Cardiac muscle cell (in vitro differentiated cells and primary cell): ENCODE measurements around the gene KLF6. TPM values are rescaled to one million over a fixed set of nuclear protein-coding genes. Genes with fewer than 3 reads are reported as not detected.

Experiments
- DNase-seq, 2 donors: peaks; one replicate each; pipeline versions ENCODE4 v3.0.0 to v3.0.0-alpha.2; 2010 to 2017; ENCODE audit warnings: low read depth in 1 of 2, low spot score in 1 of 2
- H3K27ac ChIP-seq: fragments of 200-600 bp; sonication (generic); 2 replicates; pipeline ENCODE4 v1.5.1; 2016
- H3K27me3 ChIP-seq: fragments of 200-600 bp; sonication (generic); 2 replicates; pipeline ENCODE4 v1.6.0; 2016; ENCODE audit warnings: control low read depth
- H3K36me3 ChIP-seq: fragments of 200-600 bp; sonication (generic); 2 replicates; pipeline ENCODE4 v1.5.1; 2016; ENCODE audit warnings: control low read depth
- H3K4me1 ChIP-seq: fragments of 200-600 bp; sonication (generic); 2 replicates; pipeline ENCODE4 v1.8.1; 2017; ENCODE audit warnings: low read depth, mild to moderate bottlenecking, mixed run types
- H3K4me3 ChIP-seq: fragments of 200-600 bp; sonication (generic); 2 replicates; pipeline ENCODE4 v1.5.1; 2016; ENCODE audit warnings: mild to moderate bottlenecking
- H3K9me3 ChIP-seq: fragments of 200-600 bp; sonication (generic); 2 replicates; pipeline ENCODE4 v1.5.1; 2017; ENCODE audit warnings: low read depth, mild to moderate bottlenecking, control low read depth
- polyA plus RNA-seq: library from polyadenylated mRNA; unstranded; fragments of >200 nt; fragmentation: Nextera tagmentation; extraction: Ambion mirVana; gene quantifications from 2 replicates; pipeline ENCODE4 v1.2.1, GENCODE V29; 2016
- total RNA-seq: library from RNA; depleted of rRNA; stranded (reverse); fragments of >200 nt; gene quantifications from 2 replicates; pipeline ENCODE4 v1.2.3, GENCODE V29; 2016
- TF ChIP-seq, protein P1 (sequence below): IDR thresholded peaks from 2 replicates; pipeline ENCODE4 v1.5.1; 2012; ENCODE audit warnings: low read depth, mild to moderate bottlenecking, low read length

Gene KLF6
- total and polyA plus RNA-seq, 2 experiments from 2014 or later, result 8.4 to 40.3 TPM

DNA sequence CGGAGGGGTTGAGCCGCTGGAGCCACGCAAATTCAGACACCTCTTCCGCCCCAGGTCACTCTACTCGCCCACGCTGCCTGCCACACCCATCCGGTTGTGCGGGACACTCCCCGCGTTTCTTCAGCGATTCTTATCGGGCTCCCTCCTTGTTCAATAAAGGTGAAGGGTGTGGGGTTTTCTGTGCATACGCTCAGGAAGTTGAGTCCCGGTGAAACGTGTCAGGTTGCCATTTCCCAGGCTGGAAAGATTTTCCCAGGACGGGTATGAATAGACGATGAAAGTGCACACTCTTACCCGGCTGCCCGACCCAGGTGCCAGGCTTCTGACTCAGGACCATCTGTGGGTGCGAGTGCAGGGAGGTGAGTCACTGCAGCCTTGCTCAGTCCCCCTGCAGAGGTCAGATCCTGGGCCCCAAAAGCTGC is 22.0 kb downstream of the KLF6 start:
- Histone ChIP-seq H3K36me3 (no peaks in the 10 kb centered on the region), H3K4me3 (no peak overlapping the region), H3K27ac (no peak overlapping the region), H3K9me3 (no peaks in the 10 kb centered on the region), H3K4me1 (no peaks in the 10 kb centered on the region), H3K27me3 (peaks cover 100% of the 10 kb centered on the region)
- DNase-seq, result no peak
- TF ChIP-seq, protein P1, sequence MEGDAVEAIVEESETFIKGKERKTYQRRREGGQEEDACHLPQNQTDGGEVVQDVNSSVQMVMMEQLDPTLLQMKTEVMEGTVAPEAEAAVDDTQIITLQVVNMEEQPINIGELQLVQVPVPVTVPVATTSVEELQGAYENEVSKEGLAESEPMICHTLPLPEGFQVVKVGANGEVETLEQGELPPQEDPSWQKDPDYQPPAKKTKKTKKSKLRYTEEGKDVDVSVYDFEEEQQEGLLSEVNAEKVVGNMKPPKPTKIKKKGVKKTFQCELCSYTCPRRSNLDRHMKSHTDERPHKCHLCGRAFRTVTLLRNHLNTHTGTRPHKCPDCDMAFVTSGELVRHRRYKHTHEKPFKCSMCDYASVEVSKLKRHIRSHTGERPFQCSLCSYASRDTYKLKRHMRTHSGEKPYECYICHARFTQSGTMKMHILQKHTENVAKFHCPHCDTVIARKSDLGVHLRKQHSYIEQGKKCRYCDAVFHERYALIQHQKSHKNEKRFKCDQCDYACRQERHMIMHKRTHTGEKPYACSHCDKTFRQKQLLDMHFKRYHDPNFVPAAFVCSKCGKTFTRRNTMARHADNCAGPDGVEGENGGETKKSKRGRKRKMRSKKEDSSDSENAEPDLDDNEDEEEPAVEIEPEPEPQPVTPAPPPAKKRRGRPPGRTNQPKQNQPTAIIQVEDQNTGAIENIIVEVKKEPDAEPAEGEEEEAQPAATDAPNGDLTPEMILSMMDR, result no peak

DNA sequence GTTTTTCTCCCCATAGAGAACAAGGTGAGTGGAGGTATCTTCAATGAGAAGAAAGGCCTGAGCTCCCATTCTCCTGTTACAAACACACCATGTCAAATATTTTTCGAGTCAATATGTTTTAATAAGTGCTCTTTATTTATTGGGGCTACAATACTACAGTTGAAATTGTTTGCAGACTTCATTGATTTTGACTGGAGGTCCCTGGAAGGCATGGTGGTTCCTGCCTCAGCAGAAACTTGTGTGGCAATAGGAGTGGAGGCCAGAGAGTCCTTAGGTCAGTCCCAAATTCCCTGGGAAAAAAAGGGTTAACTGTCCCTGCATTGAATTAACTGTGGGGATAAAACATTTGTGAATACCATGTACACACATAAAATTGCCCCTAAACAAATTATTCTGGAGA is 22.7 kb downstream of the KLF6 start:
- TF ChIP-seq, protein P1, result no peak
- H3K4me3 ChIP-seq, result no peak overlapping the region
- H3K27ac ChIP-seq, result no peak overlapping the region
- peaks cover 93% of the 10 kb centered on the region for H3K27me3 ChIP-seq
- no peaks in the 10 kb centered on the region for H3K4me1 ChIP-seq
- no peaks in the 10 kb centered on the region for H3K9me3 ChIP-seq
- H3K36me3 ChIP-seq, result no peaks in the 10 kb centered on the region
- no peak for DNase-seq

DNA sequence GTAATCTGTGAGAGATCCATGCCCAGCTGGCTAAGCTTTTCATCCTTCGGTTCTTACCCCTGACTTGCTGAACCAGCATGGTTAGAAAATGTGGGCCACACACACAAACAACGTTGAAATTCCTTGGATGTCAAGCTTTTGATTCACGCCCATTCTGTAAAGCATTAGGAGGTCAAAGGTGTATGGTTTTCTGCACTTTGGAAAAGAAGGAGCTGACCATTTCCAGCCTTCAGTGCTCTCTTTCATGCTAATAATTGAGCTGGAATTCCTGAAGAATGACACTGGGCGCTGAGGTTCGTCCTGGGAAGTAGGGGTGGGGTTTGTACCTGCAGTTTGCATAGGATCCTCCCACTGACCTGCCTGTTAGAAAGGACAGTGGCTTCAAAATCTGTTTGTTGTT is 23.1 kb downstream of the KLF6 start:
- Histone ChIP-seq H3K4me1 (no peaks in the 10 kb centered on the region), H3K9me3 (no peaks in the 10 kb centered on the region), H3K36me3 (no peaks in the 10 kb centered on the region), H3K27ac (no peak overlapping the region), H3K27me3 (peaks cover 89% of the 10 kb centered on the region), H3K4me3 (no peak overlapping the region)
- no peak for DNase-seq
- TF ChIP-seq, protein P1, result no peak

GRCh38 chr10:3761021-3761686 is 23.9 kb downstream of the KLF6 start:
- Histone ChIP-seq H3K27me3 (peaks cover 81% of the 10 kb centered on the region), H3K36me3 (no peaks in the 10 kb centered on the region), H3K4me1 (peaks cover under 1% of the 10 kb centered on the region), H3K27ac (no peak overlapping the region), H3K4me3 (no peak overlapping the region), H3K9me3 (no peaks in the 10 kb centered on the region)
- DNase-seq, result no peak
- TF ChIP-seq, protein P1, result no peak

- Histone ChIP-seq H3K4me3 (no peak overlapping the region), H3K27me3 (peaks cover 70% of the 10 kb centered on the region), H3K27ac (no peak overlapping the region), H3K9me3 (no peaks in the 10 kb centered on the region), H3K4me1 (peaks cover 11% of the 10 kb centered on the region), H3K36me3 (no peaks in the 10 kb centered on the region)
- TF ChIP-seq, protein P1, result no peak
- DNase-seq, result no peak
Measured at GRCh38 chr10:3760083-3760482, 24.9 kb downstream of the KLF6 start.
